PC-3 (cell line): Measurements from ENCODE around the gene PGBD2.
"Not testable (repeated sequence)": the region's sequence is repeated elsewhere in the genome, so short reads cannot be mapped to it uniquely, and the experiment has no call there.

Experiments used
- EZH2 ChIP-seq: fragments of 300-600 bp; sonication (generic); IDR thresholded peaks from one replicate; pipeline ENCODE4 v1.6.1; 2017; ENCODE audit warnings: antibody characterized with exemption, mild to moderate bottlenecking, low read length; ENCODE audit not compliant: unreplicated experiment
- EZH2phosphoT487 ChIP-seq: fragments of 300-600 bp; sonication (generic); IDR thresholded peaks from 2 replicates; pipeline ENCODE4 v1.6.1; 2018; ENCODE audit warnings: mild to moderate bottlenecking, antibody characterized with exemption, low read length, borderline replicate concordance
- TF ChIP-seq, protein P1 (sequence below): fragments of 300-600 bp; sonication (generic); conservative IDR thresholded peaks from 2 replicates; pipeline ENCODE4 v1.5.1; 2017; ENCODE audit warnings: antibody characterized with exemption, low read depth, mild to moderate bottlenecking, low read length

- TF ChIP-seq, protein P1, sequence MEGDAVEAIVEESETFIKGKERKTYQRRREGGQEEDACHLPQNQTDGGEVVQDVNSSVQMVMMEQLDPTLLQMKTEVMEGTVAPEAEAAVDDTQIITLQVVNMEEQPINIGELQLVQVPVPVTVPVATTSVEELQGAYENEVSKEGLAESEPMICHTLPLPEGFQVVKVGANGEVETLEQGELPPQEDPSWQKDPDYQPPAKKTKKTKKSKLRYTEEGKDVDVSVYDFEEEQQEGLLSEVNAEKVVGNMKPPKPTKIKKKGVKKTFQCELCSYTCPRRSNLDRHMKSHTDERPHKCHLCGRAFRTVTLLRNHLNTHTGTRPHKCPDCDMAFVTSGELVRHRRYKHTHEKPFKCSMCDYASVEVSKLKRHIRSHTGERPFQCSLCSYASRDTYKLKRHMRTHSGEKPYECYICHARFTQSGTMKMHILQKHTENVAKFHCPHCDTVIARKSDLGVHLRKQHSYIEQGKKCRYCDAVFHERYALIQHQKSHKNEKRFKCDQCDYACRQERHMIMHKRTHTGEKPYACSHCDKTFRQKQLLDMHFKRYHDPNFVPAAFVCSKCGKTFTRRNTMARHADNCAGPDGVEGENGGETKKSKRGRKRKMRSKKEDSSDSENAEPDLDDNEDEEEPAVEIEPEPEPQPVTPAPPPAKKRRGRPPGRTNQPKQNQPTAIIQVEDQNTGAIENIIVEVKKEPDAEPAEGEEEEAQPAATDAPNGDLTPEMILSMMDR = not testable (repeated sequence)
- not testable (repeated sequence) for TF ChIP-seq EZH2, EZH2phosphoT487
These were observed 22.1 kb downstream of the PGBD2 start for GRCh38 chr1:248928122-248928521.
